ENCODE measurements around the gene SCN4B. TPM values are rescaled to one million over a fixed set of nuclear protein-coding genes. Genes with fewer than 3 reads are reported as not detected.

SCN4B gene
- polyA plus RNA-seq, 1 experiment, result 0.11 TPM

GRCh38 chr11:118092907-118093571 lies 59.6 kb downstream of the SCN4B start:
- no peak for DNase-seq (ENCODE audit: low read depth, low spot score)
- Histone ChIP-seq H3K4me3 (ENCODE audit: low read depth, low read length) (no peak overlapping the region), H3K9me3 (ENCODE audit: control insufficient read depth, insufficient read depth, low read length) (no peaks in the 10 kb centered on the region), H3K27me3 (ENCODE audit: control insufficient read depth, insufficient read depth, low read length) (no peaks in the 10 kb centered on the region), H3K27ac (ENCODE audit: low read depth, low read length) (no peak overlapping the region)
- ChIA-PET POLR2A (no interaction called here), CTCF (no interaction called here)
- TF ChIP-seq CTCF (IDR thresholded peaks at IDR 0.05; ENCODE audit: low read depth, low read length), result no peak

- POLR2A ChIA-PET, result no interaction called here
- no peak overlapping the region for H3K4me3 ChIP-seq (ENCODE audit: low read depth, low read length)
- CTCF ChIA-PET, result no interaction called here
- H3K9me3 ChIP-seq (ENCODE audit: control insufficient read depth, insufficient read depth, low read length), result peaks cover 5% of the 10 kb centered on the region; the same call in 1 of the 2 replicates
- DNase-seq (ENCODE audit: low read depth, low spot score), result no peak
- H3K27me3 ChIP-seq (ENCODE audit: control insufficient read depth, insufficient read depth, low read length), result no peaks in the 10 kb centered on the region
- no peak overlapping the region for H3K27ac ChIP-seq (ENCODE audit: low read depth, low read length)
- TF ChIP-seq CTCF (IDR thresholded peaks at IDR 0.05; ENCODE audit: low read depth, low read length), result no peak
These were observed 60.9 kb downstream of the SCN4B start for GRCh38 chr11:118091690-118092089.

DNA sequence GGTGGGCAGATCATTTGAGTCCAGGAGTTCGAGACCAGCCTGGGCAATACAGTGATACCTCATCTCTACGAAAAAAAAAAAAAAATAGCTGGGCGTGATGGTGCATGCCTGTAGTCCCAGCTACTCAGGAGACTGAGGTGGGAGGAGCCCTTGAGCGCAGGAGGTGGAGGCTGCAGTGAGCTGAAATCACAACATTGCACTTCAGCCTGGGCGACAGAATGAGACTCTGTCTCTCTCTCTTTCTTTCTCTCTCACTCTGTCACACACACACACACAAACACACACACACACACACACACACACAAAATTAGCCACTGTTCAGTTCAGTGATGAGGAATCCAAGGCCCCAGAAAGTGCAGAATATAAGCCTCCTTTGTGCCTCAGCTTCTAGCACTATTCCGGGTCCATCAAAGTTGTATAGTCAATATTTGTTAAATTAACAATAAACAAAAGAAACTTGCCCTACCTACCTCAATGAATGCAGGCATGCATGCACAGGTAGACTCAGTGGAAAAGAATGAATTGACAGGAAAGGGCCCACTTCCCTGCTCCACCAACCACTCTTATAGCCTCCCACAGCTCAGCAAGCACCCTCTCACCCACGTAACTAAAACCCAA lies 62.0 kb downstream of the SCN4B start:
- no peak overlapping the region for H3K27ac ChIP-seq (ENCODE audit: low read depth, low read length)
- H3K9me3 ChIP-seq (ENCODE audit: control insufficient read depth, insufficient read depth, low read length), result peaks cover 5% of the 10 kb centered on the region; the same call in 1 of the 2 replicates
- no peak for DNase-seq (ENCODE audit: low read depth, low spot score)
- TF ChIP-seq CTCF (IDR thresholded peaks at IDR 0.05; ENCODE audit: low read depth, low read length), result no peak
- no peak overlapping the region for H3K4me3 ChIP-seq (ENCODE audit: low read depth, low read length)
- CTCF ChIA-PET, result no interaction called here
- H3K27me3 ChIP-seq (ENCODE audit: control insufficient read depth, insufficient read depth, low read length), result no peaks in the 10 kb centered on the region
- POLR2A ChIA-PET, result no interaction called here

DNA sequence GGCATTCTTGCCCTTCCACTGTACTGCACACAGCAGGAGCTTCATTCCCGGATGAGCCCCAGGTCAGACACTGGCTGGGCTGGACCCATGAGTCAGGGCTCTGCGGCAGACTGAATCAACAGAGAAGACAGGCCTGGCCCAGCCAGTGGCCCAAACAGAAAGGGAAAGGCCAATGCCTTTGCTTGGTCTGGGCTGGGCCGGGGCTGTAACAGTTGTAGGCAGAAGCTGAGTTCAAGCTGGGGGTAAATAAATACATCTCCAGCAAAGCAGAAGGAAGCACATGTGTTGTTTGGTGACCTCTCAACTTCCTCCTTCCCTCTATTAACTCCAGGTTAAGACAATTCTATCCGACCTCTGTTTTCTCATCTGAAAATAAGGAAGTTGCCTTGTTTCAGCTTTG lies 64.1 kb downstream of the SCN4B start:
- Histone ChIP-seq H3K27ac (ENCODE audit: low read depth, low read length) (no peak overlapping the region), H3K9me3 (ENCODE audit: control insufficient read depth, insufficient read depth, low read length) (peaks cover 5% of the 10 kb centered on the region; the same call in 1 of the 2 replicates), H3K4me3 (ENCODE audit: low read depth, low read length) (no peak overlapping the region), H3K27me3 (ENCODE audit: control insufficient read depth, insufficient read depth, low read length) (no peaks in the 10 kb centered on the region)
- ChIA-PET CTCF (no interaction called here), POLR2A (no interaction called here)
- no peak for TF ChIP-seq CTCF (IDR thresholded peaks at IDR 0.05; ENCODE audit: low read depth, low read length)
- DNase-seq (ENCODE audit: low read depth, low spot score), result no peak

- POLR2A ChIA-PET, result no interaction called here
- TF ChIP-seq CTCF (IDR thresholded peaks at IDR 0.05; ENCODE audit: low read depth, low read length), result no peak
- CTCF ChIA-PET, result no interaction called here
These were observed 64.7 kb downstream of the SCN4B start for GRCh38 chr11:118087931-118088330.

More at GRCh38 chr11:118087931-118088330, 64.7 kb downstream of the SCN4B start:
- peaks cover 5% of the 10 kb centered on the region; the same call in 1 of the 2 replicates for H3K9me3 ChIP-seq (ENCODE audit: control insufficient read depth, insufficient read depth, low read length)
- H3K27ac ChIP-seq (ENCODE audit: low read depth, low read length), result no peak overlapping the region
- no peak overlapping the region for H3K4me3 ChIP-seq (ENCODE audit: low read depth, low read length)
- no peak for DNase-seq (ENCODE audit: low read depth, low spot score)
- no peaks in the 10 kb centered on the region for H3K27me3 ChIP-seq (ENCODE audit: control insufficient read depth, insufficient read depth, low read length)

All from AG04450 (cell line).